Activated CD4-positive, alpha-beta T cell treated with anti-CD3 and anti-CD28 coated beads, Interleukin-10, Interleukin-2, amounts not matched to agents 100 ng/mL and 50 ng/mL, durations not matched to agents 16 hours and 8 hours (primary cell): Measurements from ENCODE around the gene SORBS1.

Experiments
- DNase-seq: peaks from one replicate; pipeline ENCODE4 v3.0.0-alpha.2; 2020

Gene SORBS1

DNA sequence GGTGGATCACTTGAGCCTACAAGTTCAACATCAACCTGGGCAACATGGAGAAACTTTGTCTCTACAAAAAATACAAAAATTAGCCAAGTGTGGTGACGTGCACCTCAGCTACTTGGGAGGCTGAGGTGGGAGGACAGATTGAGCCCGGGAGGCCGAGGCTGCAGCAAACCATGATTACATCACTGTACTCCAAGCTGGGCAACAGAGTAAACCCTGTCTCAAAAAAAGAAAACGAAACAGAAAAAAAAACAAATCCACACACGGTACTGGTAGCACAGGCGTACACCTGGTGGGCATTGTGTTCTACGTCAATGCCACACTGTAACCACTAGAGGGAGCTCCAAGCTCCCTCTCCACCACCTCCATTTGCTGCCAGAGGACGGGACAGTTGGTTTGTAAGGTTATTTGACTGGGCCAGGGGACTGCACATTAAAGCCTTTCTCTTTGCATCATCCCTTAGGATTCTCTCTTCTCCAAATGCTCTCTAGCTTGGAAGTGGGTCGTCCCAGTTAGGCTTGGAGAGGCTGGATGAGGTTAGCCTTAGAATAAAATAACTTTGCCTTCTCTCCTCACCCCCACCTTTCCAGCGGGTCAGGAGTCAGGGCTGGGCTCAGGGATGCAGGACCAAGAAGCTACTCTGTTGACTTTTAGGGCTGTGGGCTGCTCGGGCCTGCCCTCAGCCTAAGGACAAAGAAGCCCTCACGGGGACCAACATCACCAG lies 130.8 kb downstream of the SORBS1 start:
- DNase-seq: peak; percentile 65

DNA sequence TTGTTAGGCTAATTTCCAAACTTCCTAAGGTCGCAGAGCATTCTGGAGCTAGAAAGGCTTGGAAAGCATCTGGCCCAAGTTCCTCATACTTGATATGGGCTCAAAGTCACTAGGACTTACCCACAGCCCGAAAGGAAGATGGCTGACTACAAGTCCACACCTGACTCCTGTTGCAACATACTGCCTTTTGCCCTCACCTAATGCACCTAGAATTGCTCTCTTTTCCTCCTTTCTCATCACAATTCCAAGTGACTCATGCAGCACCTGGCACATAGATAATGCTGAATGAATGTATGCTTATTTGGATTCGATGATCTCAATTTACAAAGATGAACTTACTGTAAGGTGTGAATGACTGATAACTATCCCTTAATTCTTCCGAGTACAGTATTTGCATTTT lies 131.5 kb downstream of the SORBS1 start:
- no peak for DNase-seq

DNA sequence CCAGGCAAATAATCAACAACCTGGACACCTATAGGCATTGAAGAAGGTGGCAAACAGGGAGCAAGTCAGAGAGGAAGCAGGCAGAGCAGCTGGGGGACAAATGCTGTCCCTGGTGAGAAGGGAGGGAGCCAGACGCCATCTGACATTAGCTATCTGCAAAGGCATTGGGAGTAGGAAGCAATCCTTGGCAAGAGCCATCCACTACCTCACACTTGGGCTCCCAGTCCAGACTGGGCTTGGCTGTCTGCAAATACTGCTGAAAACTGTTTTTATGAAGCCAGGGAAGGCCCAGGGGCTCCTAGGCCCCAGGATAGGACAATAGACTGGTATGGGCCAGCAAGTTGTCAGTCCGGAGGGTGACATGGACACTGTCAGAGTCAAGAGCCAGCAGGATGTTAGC lies 132.5 kb downstream of the SORBS1 start:
- DNase-seq: no peak

DNA sequence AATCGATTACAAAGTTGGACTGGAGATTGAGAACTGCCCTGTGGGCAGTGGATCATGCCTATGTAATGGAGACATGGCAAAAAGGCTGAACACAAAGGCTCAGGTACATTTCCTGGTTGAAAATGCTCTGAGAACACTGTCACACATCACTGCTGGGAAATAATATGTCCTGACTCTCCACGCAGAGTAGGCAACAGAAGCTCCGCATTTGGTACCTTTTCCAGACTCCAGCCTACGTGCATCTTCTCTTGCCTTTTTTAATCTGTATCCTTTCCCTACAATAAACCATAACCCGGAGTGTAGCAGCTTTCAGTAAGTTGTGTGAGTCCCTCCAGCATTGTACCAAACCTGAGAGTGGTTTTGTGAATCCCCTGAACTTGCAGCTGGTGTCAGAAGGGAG lies 134.7 kb downstream of the SORBS1 start:
- no peak for DNase-seq

GRCh38 chr10:95425592-95426465 lies 135.3 kb downstream of the SORBS1 start:
- no peak for DNase-seq

DNA sequence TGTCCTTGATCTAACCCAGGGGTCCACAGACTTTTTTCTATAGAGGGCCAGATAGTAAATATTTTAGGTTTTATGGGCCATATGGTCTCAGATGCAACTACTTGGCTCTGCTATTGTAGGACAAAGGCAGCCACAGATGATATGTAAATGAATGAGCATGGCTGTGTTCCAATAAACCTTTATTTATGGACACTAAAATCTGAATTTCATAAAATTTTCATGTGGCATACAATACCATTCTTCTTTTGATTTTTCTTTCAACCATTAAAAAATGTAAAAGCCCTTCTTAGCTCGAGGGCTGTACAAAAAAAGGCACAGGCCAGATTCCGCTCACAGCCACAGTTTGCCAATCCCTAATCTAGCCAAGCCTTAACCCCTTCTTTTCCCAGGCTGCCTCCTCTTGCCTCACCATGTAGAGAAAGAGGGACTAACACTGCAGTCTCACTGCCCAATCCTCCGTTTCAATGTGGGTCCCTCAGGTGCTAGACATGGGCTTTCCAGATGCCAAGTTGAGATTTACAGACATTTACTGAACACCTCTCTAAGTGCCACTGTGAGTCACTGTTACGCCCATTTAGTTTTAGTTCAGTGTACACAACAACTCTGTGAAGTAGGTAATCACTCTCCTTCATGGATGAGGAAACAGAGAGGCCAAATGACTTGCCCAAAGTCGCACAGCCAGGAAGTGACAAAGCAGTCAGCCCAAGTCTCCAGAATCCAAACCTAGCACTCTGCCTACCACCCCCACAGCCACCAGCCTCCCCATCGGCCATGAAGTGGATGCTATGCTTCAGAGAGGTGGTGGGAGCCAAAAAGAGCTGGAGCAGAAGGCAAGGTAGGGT lies 137.8 kb downstream of the SORBS1 start:
- no peak for DNase-seq

DNA sequence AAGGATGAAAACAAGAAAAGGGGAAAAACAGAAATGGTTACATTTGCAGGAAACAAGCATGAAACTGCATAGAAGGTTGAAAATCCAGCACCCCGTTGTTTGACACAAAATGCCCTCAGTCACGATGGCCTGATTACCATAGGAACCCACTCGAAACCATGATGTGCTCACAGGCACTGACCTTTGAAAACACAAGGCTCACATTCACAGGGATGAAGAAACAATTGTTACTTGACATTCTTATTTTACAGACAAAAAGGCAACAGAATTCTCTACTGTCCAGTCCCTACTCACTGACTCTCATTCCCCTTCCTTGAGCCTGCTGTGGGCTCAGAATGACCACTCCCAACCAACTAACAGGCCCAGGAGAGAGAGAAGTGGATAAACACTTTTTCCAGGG lies 138.9 kb downstream of the SORBS1 start:
- no peak for DNase-seq

DNA sequence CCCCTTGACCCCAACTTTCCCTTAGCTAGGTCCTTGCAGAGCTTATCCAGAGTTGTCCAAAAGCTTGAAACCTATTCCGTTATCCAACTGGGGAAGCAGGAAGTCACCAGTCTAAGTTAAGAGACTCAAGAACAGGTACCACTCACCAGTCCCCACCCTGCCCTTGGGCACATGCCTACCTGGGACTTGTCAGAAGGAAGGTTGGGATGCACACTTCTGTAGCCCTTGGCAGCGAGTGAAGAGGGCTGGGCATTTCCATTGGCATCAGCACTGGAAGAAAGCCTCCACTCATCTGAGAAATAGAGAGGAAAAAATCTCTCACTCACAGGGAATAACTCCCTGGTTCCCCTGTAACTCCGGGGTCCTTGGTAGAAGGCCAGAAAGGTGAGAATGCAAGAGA lies 139.4 kb downstream of the SORBS1 start:
- no peak for DNase-seq

DNA sequence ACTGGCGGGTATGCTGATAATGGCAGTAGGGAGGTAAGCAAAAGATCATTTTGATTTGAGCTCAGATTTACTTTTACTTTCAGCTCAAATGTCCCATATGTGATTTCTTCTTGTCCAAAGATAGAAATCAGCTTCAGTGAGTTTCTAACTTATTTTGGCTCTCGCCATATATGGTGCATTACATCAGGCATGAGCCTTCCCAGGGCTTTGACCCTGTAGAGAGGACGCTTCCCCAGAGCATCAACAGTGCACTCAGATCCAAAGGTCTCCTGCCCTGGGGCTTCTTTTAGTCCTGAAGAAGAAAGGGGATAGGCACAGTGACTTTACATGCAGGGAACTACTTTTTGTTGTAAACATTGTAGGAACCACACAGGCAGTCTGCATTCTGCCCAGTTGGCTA lies 141.8 kb downstream of the SORBS1 start:
- no peak for DNase-seq

DNA sequence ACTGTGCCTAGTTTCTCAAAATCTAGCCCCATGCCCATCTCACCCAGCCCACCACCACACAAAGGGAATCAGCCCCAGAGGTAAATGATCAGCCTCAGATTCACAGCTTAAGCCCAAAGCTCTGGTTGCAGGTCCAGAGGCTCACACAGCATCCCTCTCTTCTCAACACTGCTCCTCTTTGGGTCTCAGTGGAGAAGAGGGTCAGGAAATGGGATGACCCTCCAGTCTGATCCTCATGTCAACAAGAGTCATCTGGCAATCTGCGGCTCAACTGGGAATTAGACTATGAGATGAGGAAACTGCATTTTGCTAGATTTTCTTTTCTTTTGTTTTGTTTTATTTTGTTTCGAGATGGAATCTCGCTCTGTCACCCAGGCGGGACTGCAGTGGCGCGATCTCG lies 144.2 kb downstream of the SORBS1 start:
- no peak for DNase-seq

- no peak for DNase-seq
Measured at GRCh38 chr10:95416270-95416669, 144.9 kb downstream of the SORBS1 start.

- DNase-seq: no peak
Measured at GRCh38 chr10:95415621-95416031, 145.5 kb downstream of the SORBS1 start.

GRCh38 chr10:95414844-95415485 lies 146.2 kb downstream of the SORBS1 start:
- no peak for DNase-seq

GRCh38 chr10:95414016-95414830 lies 146.9 kb downstream of the SORBS1 start:
- no peak for DNase-seq

DNA sequence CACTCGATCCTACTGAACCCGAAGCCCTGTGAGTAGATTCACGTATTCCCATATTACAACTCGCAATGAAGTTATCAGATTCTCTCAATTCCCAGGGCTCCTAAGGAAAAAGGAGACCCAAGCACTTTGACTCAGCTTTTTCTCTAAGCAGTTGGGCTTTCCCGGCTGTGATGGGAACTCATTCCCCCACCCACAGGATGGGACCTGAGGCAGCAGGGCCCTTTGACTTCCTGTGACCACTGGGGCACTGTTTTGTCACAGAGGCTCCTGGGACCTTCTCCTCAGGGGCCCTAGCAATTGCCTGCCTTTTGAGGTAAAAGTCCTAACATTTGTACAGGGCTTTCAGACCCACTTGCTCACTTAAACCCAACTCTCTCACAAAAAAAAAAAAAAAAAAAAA lies 147.6 kb downstream of the SORBS1 start:
- no peak for DNase-seq

GRCh38 chr10:95411635-95412034 lies 149.5 kb downstream of the SORBS1 start:
- DNase-seq: no peak

- DNase-seq: no peak
Measured at GRCh38 chr10:95408983-95409873, 151.9 kb downstream of the SORBS1 start.

DNA sequence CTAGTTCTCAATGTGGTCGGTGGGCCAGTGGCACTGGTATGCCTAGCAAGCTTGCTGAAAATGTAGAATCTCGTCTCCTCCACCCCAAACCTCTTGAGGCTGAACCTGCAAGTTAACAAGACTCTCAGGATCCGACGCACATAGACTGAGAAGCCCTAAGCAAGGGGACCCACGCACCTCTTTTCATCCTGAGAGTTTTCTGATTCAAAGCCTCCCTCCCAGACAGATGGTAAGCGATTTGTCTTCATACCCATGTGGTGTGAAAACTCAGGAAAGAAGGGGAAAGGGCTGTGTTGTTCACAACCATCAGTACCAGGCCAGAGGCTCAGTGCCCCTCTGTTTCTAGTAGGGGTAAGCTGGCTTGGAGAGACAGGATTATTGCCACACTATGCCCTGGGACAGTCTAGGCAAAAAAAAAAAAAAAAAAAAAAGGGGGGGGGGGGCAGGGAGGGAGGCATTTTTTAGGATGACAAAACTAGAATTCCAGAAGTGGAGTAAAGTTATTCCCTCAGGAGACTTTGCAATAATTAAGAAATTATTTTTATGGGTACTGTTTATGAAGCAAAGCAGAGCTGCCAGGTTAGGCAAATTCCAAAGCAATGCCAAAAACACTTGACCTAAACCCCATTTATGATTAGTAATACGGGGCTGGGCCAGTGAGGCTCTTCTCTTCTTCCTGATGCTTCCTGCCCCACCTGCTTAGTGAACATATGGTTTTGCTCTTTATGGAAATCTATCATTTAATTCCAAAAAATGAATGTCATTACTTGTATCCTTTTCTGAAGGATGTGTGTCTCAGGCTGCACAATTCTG lies 152.8 kb downstream of the SORBS1 start:
- DNase-seq: no peak

DNA sequence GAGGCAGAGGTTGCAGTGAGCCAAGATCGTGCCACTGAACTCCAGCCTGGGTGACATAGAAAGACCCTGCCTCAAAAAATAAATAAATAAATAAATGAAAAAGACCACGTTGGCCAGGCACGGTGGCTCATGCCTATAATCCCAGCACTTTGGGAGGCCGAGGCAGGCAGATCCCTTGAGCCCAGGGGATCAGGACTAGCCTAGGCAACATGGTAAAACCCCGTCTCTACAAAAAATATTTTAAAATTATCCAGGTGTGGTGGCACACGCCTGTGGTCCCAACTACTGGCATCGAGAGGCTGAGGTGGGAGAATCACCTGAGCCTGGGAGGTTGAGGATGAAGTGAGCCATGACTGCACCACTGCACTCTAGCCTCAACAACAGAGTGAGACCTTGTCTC lies 153.6 kb downstream of the SORBS1 start:
- DNase-seq: no peak
